Stimulated activated CD4-positive, alpha-beta T cell treated with anti-CD3 and anti-CD28 coated beads, Interleukin-4, amount 100 ng/mL, for 48 hours (primary cell): ENCODE data around the gene ADO.
"Not testable (repeated sequence)": the region's sequence is repeated elsewhere in the genome, so short reads cannot be mapped to it uniquely, and the experiment has no call there.

Experiments used
- DNase-seq, 2 donors: peaks; one replicate each; pipeline ENCODE4 v3.0.0-alpha.2; 2020; ENCODE audit warnings: low read depth in 2 of 2

The ADO gene

GRCh38 chr10:62804356-62805230, at the start of gene ADO:
ADO (plus strand) TSS chr10:62804720; CDS start chr10:62805060, 340 bp downstream.
- DNase-seq, result peak; percentile 69 to 76

DNA sequence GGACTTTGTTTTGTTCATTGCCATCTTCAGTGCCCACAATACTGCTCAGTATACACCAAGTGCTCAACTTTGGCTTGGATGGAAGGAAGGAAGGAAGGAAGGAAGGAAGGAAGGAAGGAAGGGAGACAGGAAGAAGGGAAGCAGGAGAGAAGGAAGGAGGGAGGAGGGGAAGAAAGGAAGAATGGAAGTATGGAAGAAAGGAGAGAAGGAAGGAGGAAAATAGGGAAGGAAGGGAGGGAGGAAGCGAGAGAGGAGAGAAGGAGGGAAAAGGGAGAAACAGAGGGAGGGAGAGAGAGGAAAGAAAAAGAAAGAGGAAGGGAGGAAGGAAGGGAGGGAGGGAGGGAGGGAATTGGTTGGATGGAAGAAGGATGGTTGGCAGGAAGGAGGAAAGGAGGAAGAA, 49.6 kb upstream of the ADO start:
- DNase-seq, result no peak

DNA sequence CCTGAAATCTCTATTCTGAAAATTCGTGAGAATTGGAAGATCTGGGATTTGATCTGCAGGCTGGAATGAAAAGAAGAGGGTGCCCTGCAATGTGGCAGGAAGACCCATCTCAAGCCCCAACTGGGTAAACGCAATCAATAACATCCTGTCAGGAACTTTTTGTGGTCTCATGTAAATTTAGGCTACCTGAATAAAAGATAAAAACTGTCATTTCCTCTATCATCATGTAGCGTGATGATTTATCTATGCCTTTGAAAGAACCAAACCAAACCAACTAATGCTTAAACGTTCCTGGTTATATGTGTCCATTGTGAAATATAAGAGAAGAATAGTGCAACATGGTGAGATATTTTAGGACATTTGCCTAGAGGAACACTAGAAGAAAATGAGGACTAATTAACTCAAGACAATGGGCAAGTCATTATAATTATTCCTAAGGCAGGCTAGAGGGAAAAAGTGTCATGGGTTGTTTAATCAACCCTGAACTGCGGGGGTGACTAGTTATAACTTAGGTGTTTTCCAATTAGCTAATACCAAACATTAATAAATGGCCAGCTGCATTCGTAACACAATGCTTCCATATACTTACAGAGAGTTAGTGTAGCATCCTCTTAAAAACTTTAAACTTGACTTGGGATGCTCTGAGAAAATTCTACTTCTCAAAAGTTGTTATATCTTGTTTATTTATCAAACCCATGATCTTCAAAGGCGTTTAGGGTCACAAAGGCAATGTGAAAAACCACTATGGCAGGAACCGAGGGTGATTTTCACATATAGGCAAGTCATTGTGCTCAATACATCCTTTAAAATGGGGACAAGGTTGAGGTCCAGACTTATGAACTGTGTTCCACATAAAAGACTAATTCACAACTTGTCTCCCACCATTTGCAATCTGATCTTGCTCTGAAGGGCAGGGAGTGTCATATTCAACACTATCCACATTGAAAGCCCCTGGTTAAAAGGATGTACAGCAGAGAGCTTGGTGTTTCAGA, 48.6 kb upstream of the ADO start:
- DNase-seq, result no peak

GRCh38 chr10:62759599-62760175, 44.8 kb upstream of the ADO start:
- DNase-seq, result no peak

GRCh38 chr10:62760401-62760800, 44.1 kb upstream of the ADO start:
- DNase-seq, result no peak

GRCh38 chr10:62761115-62761514, 43.4 kb upstream of the ADO start:
- DNase-seq, result no peak

DNA sequence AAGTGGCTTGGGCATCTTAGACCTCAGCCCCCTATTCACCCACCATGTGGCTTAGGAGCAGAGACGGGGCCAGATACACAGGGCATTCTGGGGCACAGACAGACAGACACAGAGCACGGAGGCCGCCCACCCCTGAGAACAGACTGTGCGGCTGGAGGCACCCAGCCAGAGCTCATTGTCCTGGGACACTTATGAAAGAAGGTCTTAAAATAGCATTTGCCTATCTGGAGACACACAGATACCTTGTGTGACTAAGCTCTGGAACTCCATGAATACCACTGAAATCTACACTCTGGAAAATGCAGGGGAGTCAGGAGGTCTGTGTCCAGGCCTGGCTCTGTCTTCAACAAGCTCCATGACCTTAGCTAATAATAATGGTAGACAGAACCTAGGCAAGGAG, 41.4 kb upstream of the ADO start:
- no peak for DNase-seq

GRCh38 chr10:62764011-62764410, 40.5 kb upstream of the ADO start:
- no peak for DNase-seq

DNA sequence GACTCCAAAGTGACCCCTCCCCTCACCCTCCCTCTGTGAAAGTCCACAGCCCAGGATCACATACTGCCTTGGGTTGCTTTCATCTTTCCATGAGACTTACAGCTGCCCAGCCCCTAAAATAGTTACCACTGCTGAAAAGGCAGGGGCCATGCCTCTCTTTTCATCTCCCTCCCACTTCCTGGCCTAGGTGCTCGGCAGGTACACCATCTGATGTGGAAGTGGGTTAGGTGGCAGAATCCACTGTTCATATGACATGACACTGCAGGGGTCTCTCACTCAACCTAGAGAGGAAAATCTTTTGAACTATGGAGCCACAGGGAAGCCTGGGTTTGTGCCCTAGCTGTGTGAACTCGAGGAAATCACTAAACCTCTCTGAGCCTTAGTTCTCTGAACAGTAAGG, 38.8 kb upstream of the ADO start:
- no peak for DNase-seq

GRCh38 chr10:62766386-62766785, 38.1 kb upstream of the ADO start:
- DNase-seq, result no peak

DNA sequence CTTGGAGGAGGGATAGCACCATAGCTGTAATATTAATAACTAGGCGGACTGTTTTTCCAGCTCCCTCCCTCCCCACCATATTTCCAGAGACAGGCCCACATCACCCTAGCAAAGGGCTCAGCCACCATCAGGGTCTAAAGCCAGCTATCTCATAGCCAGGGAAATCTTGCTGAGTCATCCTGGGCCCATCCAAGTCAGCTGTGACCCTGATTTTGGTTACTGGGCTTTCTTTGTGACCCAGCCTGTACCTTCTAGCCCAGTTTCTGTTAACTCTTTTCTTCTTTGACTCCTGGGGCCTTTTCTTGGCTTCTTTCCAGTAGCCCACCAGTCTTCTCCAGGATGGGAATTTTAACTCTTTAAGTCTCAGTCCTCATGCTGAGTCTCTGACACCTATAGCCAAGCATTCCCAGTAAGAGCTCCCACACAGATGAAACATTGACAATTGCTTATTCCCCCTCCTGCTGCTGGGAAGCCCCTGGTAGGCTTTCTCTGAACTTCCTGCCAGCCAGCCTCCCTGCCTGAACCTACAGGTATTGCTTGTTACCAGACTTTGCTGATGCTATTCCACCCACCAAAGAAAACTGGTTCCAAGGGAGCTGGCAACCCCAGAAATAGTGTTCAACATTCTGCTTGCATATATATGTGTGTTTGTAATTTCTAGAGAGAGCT, 34.8 kb upstream of the ADO start:
- no peak for DNase-seq

- no peak for DNase-seq
Measured at GRCh38 chr10:62772186-62772974, 32.1 kb upstream of the ADO start.

GRCh38 chr10:62778125-62778524, 26.4 kb upstream of the ADO start:
- DNase-seq, result no peak

DNA sequence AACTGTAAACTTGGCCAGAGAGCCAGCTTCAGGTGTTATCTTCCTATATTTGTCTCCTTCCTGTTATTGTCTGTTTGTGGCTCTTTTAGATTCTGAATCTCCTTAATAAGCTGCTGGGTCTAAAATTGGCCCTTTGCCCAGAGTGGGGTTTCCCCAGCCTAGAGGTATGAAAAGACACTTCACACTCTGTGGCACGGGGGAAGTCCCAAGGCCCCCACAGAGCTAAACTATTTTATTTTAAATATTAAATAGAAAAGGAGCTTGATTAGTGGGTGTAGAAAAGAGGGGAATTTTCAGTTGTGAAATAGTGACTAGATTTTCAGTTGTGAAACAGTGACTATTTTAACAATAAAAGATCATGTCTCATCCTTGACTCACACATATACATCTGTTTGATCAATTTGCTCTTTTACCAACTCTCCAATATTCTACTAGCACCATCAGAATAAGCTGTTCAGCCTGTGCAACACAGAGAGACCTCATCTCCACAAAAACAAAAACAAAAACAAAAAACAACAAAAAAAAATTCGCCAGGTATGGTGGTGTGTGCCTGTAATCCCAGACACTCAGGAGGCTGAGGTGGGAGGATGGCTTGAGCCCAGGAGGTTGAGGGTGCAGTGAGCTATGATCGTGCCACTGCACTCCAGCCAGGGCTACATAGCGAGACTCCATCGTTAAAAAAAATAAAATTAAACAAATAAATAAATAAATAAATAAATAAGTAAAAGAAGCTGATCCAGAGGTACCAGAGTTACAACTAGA, 24.9 kb upstream of the ADO start:
- peak; percentile 67 to 84 for DNase-seq

- not testable (repeated sequence) for DNase-seq
Measured at GRCh38 chr10:62784537-62784936, 20.0 kb upstream of the ADO start.

- DNase-seq, result not testable (repeated sequence)
Measured at GRCh38 chr10:62788285-62788684, 16.2 kb upstream of the ADO start.

GRCh38 chr10:62788861-62789467, 15.6 kb upstream of the ADO start:
- DNase-seq, result no peak

DNA sequence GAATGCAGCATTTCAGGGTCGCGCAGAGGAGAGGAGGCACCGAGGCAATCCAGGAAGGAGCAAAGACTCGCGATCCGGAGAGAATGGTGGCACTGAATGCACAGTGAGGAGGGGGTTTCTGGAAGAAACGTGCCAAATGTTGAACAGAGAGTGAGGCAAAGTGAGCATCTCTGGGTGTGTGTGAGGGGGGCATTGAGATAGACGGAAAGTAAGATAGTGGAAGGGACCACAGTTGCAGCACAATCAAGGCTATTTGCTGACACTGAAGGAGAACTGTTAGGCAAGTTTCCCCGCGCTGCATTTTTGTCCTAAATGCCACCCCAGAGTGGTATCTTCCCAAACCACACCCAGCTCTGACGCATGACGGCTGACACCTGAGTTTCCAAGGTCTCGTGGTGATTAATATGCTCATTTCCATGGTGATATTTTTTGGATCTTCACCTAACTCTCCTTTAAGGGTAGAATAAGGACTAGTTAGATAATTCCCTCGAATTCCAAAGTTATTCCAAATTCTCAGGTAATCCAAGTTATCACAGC, 14.4 kb upstream of the ADO start:
- no peak for DNase-seq

DNA sequence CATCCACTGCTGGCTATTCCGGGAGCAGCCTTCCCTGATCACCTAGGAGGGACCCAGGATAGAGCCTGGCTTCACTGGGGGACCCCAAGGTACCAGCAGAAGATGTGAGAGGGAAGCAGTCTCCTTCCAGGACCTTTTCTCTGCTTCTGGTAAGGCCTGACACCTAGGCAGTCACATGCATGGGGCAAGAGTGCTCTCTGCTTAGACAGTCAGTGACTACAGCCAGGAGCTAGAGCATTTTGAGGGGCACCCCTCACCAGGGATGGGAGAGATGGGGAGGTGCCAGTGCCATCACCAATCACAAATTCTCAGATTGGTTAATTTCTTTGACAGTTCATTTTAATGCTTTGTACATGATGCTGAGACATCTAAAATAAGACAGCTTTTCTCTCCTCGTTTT, 13.9 kb upstream of the ADO start:
- no peak for DNase-seq
